Thyroid gland (tissue), 4 donors: ENCODE results near the gene PITPNC1. TPM values are rescaled to one million over a fixed set of nuclear protein-coding genes. Genes with fewer than 3 reads are reported as not detected.

Experiments
- DNase-seq, 2 donors: peaks; one replicate each; pipeline ENCODE4 v3.0.0-alpha.2; 2019
- H3K27ac ChIP-seq, 3 donors: fragments of 200-600 bp; sonication (generic); 1 replicate in 2 of 3; 2 replicates in 1 of 3; pipeline ENCODE4 v1.5.1; 2016 to 2019; ENCODE audit warnings: mild to moderate bottlenecking in 1 of 3, moderate library complexity in 1 of 3
- H3K27me3 ChIP-seq: fragments of 200-600 bp; sonication (generic); one replicate; pipeline ENCODE4 v1.5.1; 2019
- H3K36me3 ChIP-seq, 2 donors: fragments of 200-600 bp; sonication (generic); one replicate each; pipeline ENCODE4 v1.5.1; 2016 to 2019
- H3K4me1 ChIP-seq, 2 donors: fragments of 200-600 bp; sonication (generic); one replicate each; pipeline ENCODE4 v1.5.1; 2017 to 2019
- H3K4me3 ChIP-seq, 3 donors: fragments of 200-600 bp; sonication (generic); replicated peaks in 1 of 3; 1 replicate in 2 of 3; 2 replicates in 1 of 3; pipeline ENCODE4 v1.5.1; 2016; ENCODE audit warnings: mild to moderate bottlenecking in 1 of 3
- H3K9me3 ChIP-seq: fragments of 200-600 bp; sonication (generic); one replicate; pipeline ENCODE4 v1.5.1; 2017
- CTCF ChIP-seq, 6 experiments: fragments of 200-600 bp in 3 of 6; fragments of 450-650 bp in 3 of 6; sonication (generic) in 3 of 6; IDR thresholded peaks; one replicate each; pipeline ENCODE4 v1.5.1; 2016 to 2019; ENCODE audit warnings: antibody characterized with exemption in 6 of 6, mild to moderate bottlenecking in 2 of 6, inconsistent platforms in 1 of 6, moderate library complexity in 1 of 6
- POLR2A ChIP-seq, 2 donors: fragments of 450-650 bp; IDR thresholded peaks; one replicate each; pipeline ENCODE4 v1.6.1; 2017; ENCODE audit warnings: antibody characterized with exemption in 2 of 2, mild to moderate bottlenecking in 2 of 2, moderate library complexity in 1 of 2
- WGBS, 2 donors: methylation state at CpG; one replicate each; pipeline ENCODE4 v1.1.5; 2017; 5-methylcytosine and 5-hydroxymethylcytosine counted together
- intact Hi-C: fragments of 100-400 bp; cut with DNase I; formaldehyde crosslinking; loops from one replicate; pipeline ENCODE4 v1.15.1; 2023
- total RNA-seq, 4 donors: library from RNA; depleted of rRNA; stranded (reverse); fragments of >200 nt; gene quantifications; one replicate each; pipeline ENCODE4 v1.2.3, GENCODE V29; 2016

Gene PITPNC1
- total RNA-seq, 4 donors from 2014 or later = 3.6 to 14.2 (median 7.3) TPM

- Histone ChIP-seq H3K27ac (no peak overlapping the region), H3K9me3 (no peaks in the 10 kb centered on the region), H3K4me3 (no peak overlapping the region), H3K36me3 (no peaks in the 10 kb centered on the region), H3K27me3 (no peaks in the 10 kb centered on the region), H3K4me1 (no peaks in the 10 kb centered on the region)
- intact Hi-C loops = no loop called here
- no peak for DNase-seq
- 76 to 83% methylated on average over 2 of the region's 2 CpGs for WGBS, 2 donors
- TF ChIP-seq POLR2A (IDR thresholded peaks at IDR 0.05) (no peak), CTCF (IDR thresholded peaks at IDR 0.05) (no peak)
Measured at GRCh38 chr17:67707442-67707841, 330.4 kb downstream of the PITPNC1 start.

- no peaks in the 10 kb centered on the region for H3K27me3 ChIP-seq
- no peak for TF ChIP-seq POLR2A (IDR thresholded peaks at IDR 0.05)
- no peak for TF ChIP-seq CTCF (IDR thresholded peaks at IDR 0.05)
- no peak overlapping the region for H3K27ac ChIP-seq
- H3K36me3 ChIP-seq = no peaks in the 10 kb centered on the region
- H3K4me3 ChIP-seq = no peak overlapping the region
- WGBS, 2 donors = 87 to 92% methylated on average over 3 of the region's 3 CpGs
- no peaks in the 10 kb centered on the region for H3K9me3 ChIP-seq
- no peak for DNase-seq
- intact Hi-C loops = no loop called here
- H3K4me1 ChIP-seq = no peaks in the 10 kb centered on the region
Measured at GRCh38 chr17:67708378-67708777, 331.3 kb downstream of the PITPNC1 start.

- H3K27ac ChIP-seq = no peak overlapping the region
- TF ChIP-seq POLR2A (IDR thresholded peaks at IDR 0.05) = no peak
- no peak for TF ChIP-seq CTCF (IDR thresholded peaks at IDR 0.05)
- DNase-seq = no peak
- WGBS, 2 donors = 68 to 75% methylated on average over 4 of the region's 4 CpGs
- intact Hi-C loops = loop anchor here (10.0 kb wide), 1 partner anchor 337 kb away; the partner anchor contains the start of gene PITPNC1
- no peaks in the 10 kb centered on the region for H3K4me1 ChIP-seq
- H3K9me3 ChIP-seq = no peaks in the 10 kb centered on the region
- no peak overlapping the region for H3K4me3 ChIP-seq
- H3K27me3 ChIP-seq = no peaks in the 10 kb centered on the region
- H3K36me3 ChIP-seq = no peaks in the 10 kb centered on the region
Measured at GRCh38 chr17:67711916-67712315, 334.8 kb downstream of the PITPNC1 start.

GRCh38 chr17:67712375-67712774 lies 335.3 kb downstream of the PITPNC1 start:
- no peaks in the 10 kb centered on the region for H3K4me1 ChIP-seq
- intact Hi-C loops = loop anchor here (10.0 kb wide), 1 partner anchor 338 kb away; the partner anchor contains the start of gene PITPNC1
- TF ChIP-seq CTCF (IDR thresholded peaks at IDR 0.05) (no peak), POLR2A (IDR thresholded peaks at IDR 0.05) (no peak)
- H3K36me3 ChIP-seq = no peaks in the 10 kb centered on the region
- WGBS, 2 donors = 91 to 94% methylated on average over 4 of the region's 4 CpGs
- no peaks in the 10 kb centered on the region for H3K27me3 ChIP-seq
- no peak for DNase-seq
- no peaks in the 10 kb centered on the region for H3K9me3 ChIP-seq
- H3K27ac ChIP-seq = no peak overlapping the region
- H3K4me3 ChIP-seq = no peak overlapping the region

- H3K4me3 ChIP-seq = no peak overlapping the region
- intact Hi-C loops = loop anchor here (10.0 kb wide), 1 partner anchor 338 kb away; the partner anchor contains the start of gene PITPNC1
- no peak for DNase-seq
- H3K4me1 ChIP-seq = no peaks in the 10 kb centered on the region
- H3K27ac ChIP-seq = no peak overlapping the region
- H3K27me3 ChIP-seq = no peaks in the 10 kb centered on the region
- TF ChIP-seq POLR2A (IDR thresholded peaks at IDR 0.05) (no peak), CTCF (IDR thresholded peaks at IDR 0.05) (no peak)
- no peaks in the 10 kb centered on the region for H3K9me3 ChIP-seq
- H3K36me3 ChIP-seq = no peaks in the 10 kb centered on the region
- WGBS, 2 donors = 73 to 76% methylated on average over 3 of the region's 3 CpGs
Measured at GRCh38 chr17:67713169-67713568, 336.1 kb downstream of the PITPNC1 start.
